ENCODE measurements around the gene SGK1.

Gene SGK1

GRCh38 chr6:134123666-134124208, 194.2 kb downstream of the SGK1 start (continued):
- TF ChIP-seq ZNF362 (tag by site-specific recombination; IDR thresholded peaks at IDR 0.05) (peak; percentile 88), ZSCAN5A (tag by site-specific recombination; IDR thresholded peaks at IDR 0.05) (no peak), ZBTB44 (tag by site-specific recombination; IDR thresholded peaks at IDR 0.05) (peak; percentile 16; the same call in 1 of the 2 replicates), ZNF311 (tag by site-specific recombination; IDR thresholded peaks at IDR 0.05; ENCODE audit: borderline replicate concordance) (no peak), ZNF513 (tag by site-specific recombination; IDR thresholded peaks at IDR 0.05) (peak; percentile 81), ZNF518A (tag by site-specific recombination; conservative IDR thresholded peaks at IDR 0.05; ENCODE audit: low read depth) (peak; percentile 52), ZNF335 (tag by site-specific recombination; conservative IDR thresholded peaks at IDR 0.05) (peak; percentile 33; the same call in 1 of the 2 replicates), ZNF654 (tag by site-specific recombination; IDR thresholded peaks at IDR 0.05; ENCODE audit: low read depth) (peak; percentile 64), ZNF664 (tag by site-specific recombination; IDR thresholded peaks at IDR 0.05) (peak; percentile 86)

DNA sequence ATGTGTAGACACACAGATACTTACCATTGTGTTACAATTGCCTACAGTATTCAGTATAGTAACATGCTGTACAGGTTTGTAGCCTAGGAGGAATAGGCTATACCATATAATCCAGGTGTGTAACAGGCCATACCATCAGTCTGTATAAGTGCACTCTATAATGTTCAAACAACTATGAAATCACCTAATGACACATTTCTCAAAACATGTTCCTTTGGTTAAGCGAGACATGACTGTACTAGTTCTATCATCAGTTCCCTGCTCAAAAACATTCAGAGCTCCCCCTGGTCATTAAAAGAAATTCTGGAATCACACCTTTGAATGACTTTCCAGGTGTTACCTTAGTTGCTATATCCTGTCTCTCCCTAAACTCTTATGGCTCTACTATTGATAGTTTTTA, 195.1 kb downstream of the SGK1 start:
- TF ChIP-seq, protein P1, sequence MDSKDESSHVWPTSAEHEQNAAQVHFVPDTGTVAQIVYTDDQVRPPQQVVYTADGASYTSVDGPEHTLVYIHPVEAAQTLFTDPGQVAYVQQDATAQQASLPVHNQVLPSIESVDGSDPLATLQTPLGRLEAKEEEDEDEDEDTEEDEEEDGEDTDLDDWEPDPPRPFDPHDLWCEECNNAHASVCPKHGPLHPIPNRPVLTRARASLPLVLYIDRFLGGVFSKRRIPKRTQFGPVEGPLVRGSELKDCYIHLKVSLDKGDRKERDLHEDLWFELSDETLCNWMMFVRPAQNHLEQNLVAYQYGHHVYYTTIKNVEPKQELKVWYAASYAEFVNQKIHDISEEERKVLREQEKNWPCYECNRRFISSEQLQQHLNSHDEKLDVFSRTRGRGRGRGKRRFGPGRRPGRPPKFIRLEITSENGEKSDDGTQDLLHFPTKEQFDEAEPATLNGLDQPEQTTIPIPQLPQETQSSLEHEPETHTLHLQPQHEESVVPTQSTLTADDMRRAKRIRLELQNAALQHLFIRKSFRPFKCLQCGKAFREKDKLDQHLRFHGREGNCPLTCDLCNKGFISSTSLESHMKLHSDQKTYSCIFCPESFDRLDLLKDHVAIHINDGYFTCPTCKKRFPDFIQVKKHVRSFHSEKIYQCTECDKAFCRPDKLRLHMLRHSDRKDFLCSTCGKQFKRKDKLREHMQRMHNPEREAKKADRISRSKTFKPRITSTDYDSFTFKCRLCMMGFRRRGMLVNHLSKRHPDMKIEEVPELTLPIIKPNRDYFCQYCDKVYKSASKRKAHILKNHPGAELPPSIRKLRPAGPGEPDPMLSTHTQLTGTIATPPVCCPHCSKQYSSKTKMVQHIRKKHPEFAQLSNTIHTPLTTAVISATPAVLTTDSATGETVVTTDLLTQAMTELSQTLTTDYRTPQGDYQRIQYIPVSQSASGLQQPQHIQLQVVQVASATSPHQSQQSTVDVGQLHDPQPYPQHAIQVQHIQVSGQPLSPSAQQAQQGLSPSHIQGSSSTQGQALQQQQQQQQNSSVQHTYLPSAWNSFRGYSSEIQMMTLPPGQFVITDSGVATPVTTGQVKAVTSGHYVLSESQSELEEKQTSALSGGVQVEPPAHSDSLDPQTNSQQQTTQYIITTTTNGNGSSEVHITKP (tag by site-specific recombination; IDR thresholded peaks at IDR 0.05) = peak; percentile 35
- TF ChIP-seq SALL2 (tag by site-specific recombination; IDR thresholded peaks at IDR 0.05; ENCODE audit: borderline replicate concordance) = no peak
- no peak overlapping the region for H3K4me3 ChIP-seq (ENCODE audit: low read depth, low read length)
- ChIA-PET CTCF (interaction anchor here (0.5 to 6.3 kb wide), 29 partner anchors 13 to 818 kb away, joined by 3 to 149 read pairs (median 5); no protein-coding TSS in a partner anchor), POLR2A (no interaction called here)
- H3K36me3 ChIP-seq (ENCODE audit: control insufficient read depth in 2 of 2, insufficient read depth in 1 of 2, low read length in 2 of 2) = no peaks in the 10 kb centered on the region
- H3K27ac ChIP-seq (ENCODE audit: extremely low read depth, low read depth, low read length) = no peak overlapping the region
- no peaks in the 10 kb centered on the region for H3K4me1 ChIP-seq (ENCODE audit: control insufficient read depth, insufficient read depth, low read length)
- H3K9me3 ChIP-seq (ENCODE audit: control insufficient read depth, insufficient read depth, low read depth, low read length) = no peaks in the 10 kb centered on the region

Data from HEK293 (cell line).